SIG-M5 treated with dmso at 0.1 percent for 504 hours (cell line): ENCODE data around the gene RANGAP1.

Source experiments
- DNase-seq: peaks from one replicate; lab custom pipeline; 2025; ENCODE audit not compliant: unreplicated experiment; lab: John Stamatoyannopoulos, UW

Gene RANGAP1

GRCh38 chr22:41238570-41239442, 47.2 kb downstream of the RANGAP1 start:
- no peak for DNase-seq

DNA sequence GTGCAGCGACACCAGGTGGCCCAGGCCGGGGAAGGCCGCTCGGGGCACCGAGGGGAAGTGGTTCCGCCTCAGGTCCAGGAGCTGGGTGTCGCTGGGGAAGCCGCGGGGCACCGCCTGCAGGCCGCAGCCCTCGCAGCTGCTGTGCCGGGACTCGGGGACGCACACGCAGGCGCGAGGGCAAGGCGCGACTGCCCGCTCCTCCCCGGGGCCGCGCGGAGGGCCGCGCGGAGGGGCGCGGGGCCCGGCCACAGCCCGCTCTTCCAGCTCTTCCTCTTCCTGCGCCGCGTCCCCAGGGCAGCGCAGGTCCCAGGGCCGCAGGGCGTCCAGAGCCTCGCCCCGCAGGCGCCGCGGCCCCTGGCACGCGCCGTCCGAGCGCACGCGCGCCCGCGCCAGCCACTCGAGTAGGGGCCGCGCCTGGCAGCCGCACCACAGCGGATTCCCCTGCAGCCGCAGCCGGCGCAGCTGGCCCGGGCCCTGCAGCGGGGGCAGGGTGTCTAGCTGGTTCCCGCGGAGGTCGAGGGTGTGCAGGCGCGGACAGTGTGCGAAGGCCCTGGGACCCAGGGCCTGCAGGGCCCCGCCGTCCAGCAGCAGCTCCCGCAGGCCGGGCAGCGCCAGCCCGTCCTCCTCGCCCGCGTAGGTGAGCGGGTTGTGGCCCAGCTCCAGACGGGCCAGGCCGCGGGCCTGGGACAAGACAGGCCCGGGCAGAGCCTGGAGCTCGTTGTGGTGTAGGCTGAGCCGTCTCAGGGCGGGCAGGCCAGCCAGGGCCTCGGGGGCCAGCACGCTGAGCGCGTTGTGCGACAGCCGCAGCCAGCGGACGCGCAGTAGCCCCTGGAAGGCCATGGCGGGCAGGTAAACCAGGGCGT, 48.0 kb downstream of the RANGAP1 start:
- DNase-seq = peak; percentile 35

- DNase-seq = no peak
These were observed 48.8 kb downstream of the RANGAP1 start for GRCh38 chr22:41237036-41237706.

DNA sequence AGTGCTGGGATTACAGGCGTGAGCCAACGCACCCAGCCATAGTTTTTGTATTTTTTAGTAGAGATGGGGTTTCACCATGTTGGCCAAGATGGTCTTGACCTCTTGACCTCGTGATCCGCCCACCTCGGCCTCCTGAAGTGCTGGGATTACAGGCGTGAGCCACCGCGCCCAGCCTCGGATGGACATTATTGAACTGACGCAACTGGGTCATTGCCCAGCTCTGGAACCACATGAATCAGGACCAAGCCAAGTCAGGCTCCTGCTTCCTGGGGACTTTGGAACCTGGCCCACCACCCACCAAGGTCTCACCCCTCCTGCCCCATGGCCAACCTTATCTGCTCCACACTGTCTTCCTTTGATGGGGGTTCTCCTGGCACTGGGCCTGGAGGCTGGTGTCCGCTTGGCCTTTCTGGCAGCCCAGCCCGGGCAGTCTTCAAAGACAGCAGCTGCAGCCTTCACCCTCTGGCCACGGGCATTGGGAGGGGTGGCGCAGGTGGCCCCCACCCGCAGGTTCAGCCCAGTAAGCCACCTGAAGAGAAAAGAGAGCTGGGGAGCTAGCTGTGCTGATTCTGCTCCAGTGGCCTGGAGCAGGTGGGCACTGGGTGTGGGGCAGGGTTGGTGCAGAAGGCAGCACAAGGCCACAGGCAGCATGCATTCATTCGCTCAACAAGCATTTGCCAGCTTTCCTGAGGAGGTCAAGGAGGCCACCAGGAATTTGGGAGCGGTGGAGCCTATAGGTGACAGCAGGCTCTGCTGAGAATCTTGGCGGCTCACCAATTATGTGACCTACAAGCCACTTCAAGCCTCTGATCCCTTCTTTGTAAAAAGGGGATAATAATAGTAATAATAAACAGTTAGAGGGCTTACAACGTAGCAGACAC, 50.9 kb downstream of the RANGAP1 start:
- no peak for DNase-seq

- DNase-seq = no peak
These were observed 54.6 kb downstream of the RANGAP1 start for GRCh38 chr22:41231369-41231768.

DNA sequence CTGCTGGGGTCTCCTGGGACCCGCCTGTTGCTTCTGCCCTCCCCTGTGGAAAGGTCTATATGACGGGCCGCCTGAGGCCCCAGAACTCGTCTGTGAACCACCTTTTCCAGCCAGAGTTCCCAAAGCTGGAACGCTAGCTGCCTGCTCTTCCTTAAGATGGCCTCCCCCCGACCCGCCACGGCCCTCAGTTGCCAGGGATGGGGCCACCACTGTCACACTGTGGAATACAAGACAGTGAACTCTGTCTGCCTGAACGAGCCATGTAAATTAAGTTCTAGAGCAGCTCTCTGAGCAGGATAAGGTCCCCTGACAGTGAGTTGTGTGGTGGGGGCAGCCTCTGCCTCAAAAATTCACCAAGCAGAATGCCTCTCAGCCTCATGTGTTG, 55.6 kb downstream of the RANGAP1 start:
- no peak for DNase-seq

GRCh38 chr22:41229730-41230400, 56.1 kb downstream of the RANGAP1 start:
- no peak for DNase-seq

DNA sequence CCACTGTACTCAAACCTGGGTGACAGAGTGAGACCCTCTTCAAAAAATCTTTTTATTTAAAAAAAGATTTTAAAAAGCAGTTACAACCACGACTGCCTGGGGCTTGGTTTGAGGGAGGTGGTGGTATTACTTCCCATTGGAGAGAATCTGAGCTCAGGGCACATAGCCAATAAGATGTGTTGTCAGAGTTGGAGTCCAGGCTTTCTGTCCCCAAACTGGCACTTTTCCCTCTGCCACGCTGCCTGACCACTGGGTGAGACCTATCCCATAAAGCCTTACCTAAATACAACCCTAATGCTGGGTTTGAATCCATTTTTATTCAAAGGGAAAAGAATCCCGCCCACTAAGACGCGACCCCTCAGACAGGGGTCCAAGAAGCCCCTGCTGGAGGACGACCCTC, 56.8 kb downstream of the RANGAP1 start:
- no peak for DNase-seq

GRCh38 chr22:41226723-41227655, 59.0 kb downstream of the RANGAP1 start:
- DNase-seq = no peak

DNA sequence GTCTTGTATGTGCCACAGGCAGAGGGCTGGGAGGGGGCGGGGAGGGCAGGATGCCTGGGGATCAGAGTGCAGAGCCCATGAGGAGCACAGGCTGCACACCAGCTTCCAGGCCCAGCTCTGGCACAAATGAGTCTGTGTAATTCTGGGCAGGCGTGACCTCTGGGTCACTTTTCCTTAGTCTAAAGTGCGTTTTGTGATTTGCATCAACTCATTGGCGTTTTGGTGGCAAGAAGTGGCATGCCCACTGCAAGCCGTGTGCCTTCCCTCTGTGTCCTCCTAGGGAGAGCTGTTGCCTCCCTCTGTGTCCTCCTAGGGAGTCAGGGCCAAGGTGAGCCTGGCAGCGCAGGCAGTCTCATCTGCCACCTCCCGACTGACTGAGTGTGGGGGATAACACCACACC, 62.5 kb downstream of the RANGAP1 start:
- no peak for DNase-seq

- DNase-seq = no peak
These were observed 63.0 kb downstream of the RANGAP1 start for GRCh38 chr22:41222846-41223507.

DNA sequence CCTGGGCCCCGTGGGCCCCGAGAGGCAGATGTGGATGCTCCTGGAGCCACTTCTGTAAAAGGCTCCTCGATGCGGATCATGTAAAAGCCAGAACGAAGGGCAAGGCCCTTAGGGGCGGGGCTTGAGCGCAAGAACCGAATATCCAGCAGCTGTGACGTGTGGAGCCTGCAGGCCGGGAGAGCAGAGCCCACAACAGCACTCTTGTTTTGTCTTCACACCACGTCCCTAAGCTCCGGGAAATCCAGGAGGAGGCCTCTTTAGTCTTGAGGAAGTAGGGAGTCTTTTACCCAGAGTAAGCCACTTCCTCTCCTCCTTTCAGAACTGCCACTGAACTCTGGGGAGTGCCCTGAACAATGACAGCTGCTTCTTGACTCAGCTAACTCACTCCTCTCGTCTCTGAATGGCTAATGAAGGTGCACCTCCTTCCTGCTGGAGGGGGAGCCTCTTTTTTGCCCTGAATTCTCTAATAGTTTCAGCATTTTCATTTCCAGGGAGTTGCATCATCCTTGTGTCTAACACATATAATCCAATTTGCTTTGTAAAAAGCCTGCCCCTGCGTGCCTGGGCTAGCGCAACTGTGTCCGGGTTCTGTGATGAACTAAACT, 68.3 kb downstream of the RANGAP1 start:
- DNase-seq = peak; percentile 96

- no peak for DNase-seq
These were observed 69.0 kb downstream of the RANGAP1 start for GRCh38 chr22:41216984-41217383.

DNA sequence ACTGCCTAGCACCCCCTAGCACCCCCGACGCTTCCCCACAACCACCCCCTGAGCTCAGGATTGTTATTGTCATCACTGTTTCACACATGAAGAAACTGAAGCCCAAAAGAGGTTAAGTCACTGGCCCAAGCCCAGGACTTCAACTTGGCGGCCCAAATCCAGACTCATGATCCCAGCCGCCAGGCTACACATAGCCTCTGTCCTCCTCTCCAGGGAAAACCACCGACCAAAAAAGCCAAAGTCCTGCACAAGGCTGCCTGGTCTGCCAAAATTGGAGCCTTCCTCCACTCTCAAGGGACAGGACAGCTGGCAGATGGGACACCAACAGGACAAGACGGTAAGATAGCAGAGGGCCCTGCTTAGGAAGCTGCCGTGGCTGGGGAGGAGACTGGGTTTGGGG, 70.1 kb downstream of the RANGAP1 start:
- no peak for DNase-seq

- DNase-seq = no peak
These were observed 70.6 kb downstream of the RANGAP1 start for GRCh38 chr22:41215409-41215808.

DNA sequence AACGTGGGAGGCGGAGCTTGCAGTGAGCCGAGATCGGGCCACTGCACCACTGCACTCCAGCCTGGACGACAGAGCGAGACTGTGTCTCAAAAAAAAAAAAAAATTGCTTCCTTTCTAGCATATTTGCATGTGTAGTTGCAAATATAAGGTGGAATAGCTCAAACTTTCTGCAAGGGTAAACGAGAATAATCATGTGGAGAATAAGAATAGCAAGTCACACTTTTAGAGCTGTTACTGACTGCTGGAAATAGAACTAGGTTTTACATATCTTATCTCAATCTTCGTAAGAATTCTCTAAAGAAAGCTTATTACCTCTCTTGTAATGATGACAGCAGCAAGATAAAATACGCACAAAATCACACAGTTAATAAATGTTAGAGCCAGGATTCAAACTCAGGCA, 79.3 kb downstream of the RANGAP1 start:
- no peak for DNase-seq

GRCh38 chr22:41204992-41205900, 80.7 kb downstream of the RANGAP1 start, which contains the start of gene L3MBTL2:
TSS of gene L3MBTL2 (plus strand) at chr22:41205312. CDS start at chr22:41205363, 51 bp downstream.
- peak; percentile 92 for DNase-seq
